Astrocyte of the cerebellum (primary cell): ENCODE data around the gene APOBEC3G.

Source experiments
- DNase-seq: peaks from one replicate; pipeline ENCODE4 v3.0.0-alpha.2; 2011; ENCODE audit warnings: low read depth
- H3K4me3 ChIP-seq: 2 replicates; pipeline ENCODE4 v1.5.1; 2011; ENCODE audit warnings: mild to moderate bottlenecking, low read depth, low read length, moderate library complexity
- in situ Hi-C: cut with HindIII; loops from 2 replicates; pipeline ENCODE4 v1.10.0; 2017; ENCODE audit warnings: low sequenced_read_pairs
- TF ChIP-seq, protein P1 (sequence below): IDR thresholded peaks from 2 replicates; pipeline ENCODE4 v1.5.1; 2012; ENCODE audit warnings: low read length, low read depth, moderate library complexity, mild to moderate bottlenecking; ENCODE audit errors: missing control alignments

The APOBEC3G gene

DNA sequence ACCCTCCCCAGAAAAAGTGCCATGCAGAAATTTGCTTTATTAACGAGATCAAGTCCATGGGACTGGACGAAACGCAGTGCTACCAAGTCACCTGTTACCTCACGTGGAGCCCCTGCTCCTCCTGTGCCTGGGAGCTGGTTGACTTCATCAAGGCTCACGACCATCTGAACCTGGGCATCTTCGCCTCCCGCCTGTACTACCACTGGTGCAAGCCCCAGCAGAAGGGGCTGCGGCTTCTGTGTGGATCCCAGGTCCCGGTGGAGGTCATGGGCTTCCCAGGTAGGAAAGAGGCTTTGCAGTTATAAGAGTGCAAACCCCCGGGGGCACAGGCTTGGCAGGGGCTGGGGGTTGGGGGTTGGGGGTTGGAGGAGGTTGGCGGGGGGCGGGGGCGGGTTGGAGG is 24.2 kb downstream of the APOBEC3G start:
- no peak overlapping the region for H3K4me3 ChIP-seq
- in situ Hi-C loops, result no loop called here
- TF ChIP-seq, protein P1, sequence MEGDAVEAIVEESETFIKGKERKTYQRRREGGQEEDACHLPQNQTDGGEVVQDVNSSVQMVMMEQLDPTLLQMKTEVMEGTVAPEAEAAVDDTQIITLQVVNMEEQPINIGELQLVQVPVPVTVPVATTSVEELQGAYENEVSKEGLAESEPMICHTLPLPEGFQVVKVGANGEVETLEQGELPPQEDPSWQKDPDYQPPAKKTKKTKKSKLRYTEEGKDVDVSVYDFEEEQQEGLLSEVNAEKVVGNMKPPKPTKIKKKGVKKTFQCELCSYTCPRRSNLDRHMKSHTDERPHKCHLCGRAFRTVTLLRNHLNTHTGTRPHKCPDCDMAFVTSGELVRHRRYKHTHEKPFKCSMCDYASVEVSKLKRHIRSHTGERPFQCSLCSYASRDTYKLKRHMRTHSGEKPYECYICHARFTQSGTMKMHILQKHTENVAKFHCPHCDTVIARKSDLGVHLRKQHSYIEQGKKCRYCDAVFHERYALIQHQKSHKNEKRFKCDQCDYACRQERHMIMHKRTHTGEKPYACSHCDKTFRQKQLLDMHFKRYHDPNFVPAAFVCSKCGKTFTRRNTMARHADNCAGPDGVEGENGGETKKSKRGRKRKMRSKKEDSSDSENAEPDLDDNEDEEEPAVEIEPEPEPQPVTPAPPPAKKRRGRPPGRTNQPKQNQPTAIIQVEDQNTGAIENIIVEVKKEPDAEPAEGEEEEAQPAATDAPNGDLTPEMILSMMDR, result no peak
- no peak for DNase-seq

DNA sequence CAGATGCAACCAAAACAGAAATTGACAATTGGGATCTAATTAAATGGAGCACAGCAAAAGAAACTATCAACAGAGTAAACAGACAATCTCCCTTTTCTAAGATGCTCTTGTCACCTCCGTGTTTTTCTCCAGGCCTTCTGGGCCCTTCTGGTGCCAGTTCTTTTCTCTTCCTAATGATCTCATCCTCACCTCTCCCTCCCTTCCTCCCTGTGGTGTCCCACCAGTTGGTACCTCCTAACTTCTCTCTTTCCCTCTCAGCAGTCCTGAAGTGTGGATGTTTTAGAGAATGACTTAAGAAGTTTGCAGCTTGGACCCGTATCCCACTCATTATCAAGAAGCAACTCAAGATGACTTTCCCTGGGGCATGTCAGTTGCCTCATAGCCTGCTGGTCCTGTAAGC is 26.4 kb downstream of the APOBEC3G start:
- in situ Hi-C loops, result no loop called here
- DNase-seq, result no peak
- H3K4me3 ChIP-seq, result no peak overlapping the region
- TF ChIP-seq, protein P1, result no peak

DNA sequence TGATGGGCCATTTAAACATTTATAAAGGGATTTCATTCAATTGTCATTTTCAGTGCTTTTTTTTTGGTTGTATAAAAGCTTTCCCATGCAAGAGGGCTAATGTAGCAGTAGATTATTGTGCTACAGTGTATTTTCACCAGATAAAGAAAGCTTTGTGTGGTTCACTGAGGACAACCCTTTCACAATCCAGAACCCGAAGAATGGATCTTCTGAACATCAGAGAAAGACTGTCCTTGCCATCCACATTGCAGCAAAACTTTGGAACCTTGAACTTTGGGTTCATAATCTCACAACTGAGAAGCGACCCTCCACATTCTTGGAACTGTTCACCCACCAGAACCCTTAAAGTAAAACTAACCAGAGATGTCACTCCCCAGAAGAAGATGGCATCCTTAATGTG is 29.3 kb downstream of the APOBEC3G start:
- TF ChIP-seq, protein P1, result no peak

DNA sequence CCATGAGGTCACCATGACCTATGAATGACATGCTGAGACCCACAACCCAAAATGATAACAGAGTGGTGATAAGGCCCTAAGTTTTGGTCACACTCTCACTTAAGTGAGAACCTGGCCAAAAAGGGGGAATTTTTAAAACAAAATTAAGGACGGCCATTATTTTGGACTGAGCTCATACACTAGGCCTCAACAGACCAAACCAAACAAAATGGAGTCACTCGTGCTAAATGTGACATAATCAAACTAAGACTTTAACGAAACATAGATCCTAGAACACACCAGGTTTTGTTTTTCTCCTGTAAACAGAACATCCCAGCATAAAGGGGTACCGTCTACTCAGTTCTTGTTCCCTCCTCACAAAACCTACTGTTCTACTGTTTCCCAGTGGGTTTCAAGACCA is 31.4 kb downstream of the APOBEC3G start:
- H3K4me3 ChIP-seq, result no peak overlapping the region
- in situ Hi-C loops, result no loop called here
- DNase-seq, result no peak
- TF ChIP-seq, protein P1, result no peak

More for the DNA sequence above, 29.3 kb downstream of the APOBEC3G start:
- no peak overlapping the region for H3K4me3 ChIP-seq
- in situ Hi-C loops, result no loop called here
- DNase-seq, result no peak

DNA sequence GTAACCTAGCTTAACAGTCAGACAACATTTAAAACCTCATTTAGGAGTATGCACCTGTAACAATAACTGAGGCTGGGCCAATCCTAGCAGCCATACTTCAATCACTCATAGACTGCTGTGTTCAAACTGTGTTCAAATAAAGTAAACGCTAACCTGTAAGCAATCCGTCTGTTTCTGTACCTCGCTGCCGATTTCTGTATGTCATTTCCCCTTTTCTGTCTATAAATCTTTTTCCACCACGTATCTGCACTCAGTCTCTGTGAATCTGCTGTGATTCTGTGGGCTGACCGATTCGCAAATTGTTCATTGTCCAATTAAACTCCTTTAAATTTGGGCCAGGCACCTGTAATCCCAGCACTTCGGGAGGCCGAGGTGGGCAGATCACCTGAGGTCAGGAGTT is 32.3 kb downstream of the APOBEC3G start:
- in situ Hi-C loops, result no loop called here
- H3K4me3 ChIP-seq, result no peak overlapping the region
- no peak for DNase-seq
- TF ChIP-seq, protein P1, result no peak

DNA sequence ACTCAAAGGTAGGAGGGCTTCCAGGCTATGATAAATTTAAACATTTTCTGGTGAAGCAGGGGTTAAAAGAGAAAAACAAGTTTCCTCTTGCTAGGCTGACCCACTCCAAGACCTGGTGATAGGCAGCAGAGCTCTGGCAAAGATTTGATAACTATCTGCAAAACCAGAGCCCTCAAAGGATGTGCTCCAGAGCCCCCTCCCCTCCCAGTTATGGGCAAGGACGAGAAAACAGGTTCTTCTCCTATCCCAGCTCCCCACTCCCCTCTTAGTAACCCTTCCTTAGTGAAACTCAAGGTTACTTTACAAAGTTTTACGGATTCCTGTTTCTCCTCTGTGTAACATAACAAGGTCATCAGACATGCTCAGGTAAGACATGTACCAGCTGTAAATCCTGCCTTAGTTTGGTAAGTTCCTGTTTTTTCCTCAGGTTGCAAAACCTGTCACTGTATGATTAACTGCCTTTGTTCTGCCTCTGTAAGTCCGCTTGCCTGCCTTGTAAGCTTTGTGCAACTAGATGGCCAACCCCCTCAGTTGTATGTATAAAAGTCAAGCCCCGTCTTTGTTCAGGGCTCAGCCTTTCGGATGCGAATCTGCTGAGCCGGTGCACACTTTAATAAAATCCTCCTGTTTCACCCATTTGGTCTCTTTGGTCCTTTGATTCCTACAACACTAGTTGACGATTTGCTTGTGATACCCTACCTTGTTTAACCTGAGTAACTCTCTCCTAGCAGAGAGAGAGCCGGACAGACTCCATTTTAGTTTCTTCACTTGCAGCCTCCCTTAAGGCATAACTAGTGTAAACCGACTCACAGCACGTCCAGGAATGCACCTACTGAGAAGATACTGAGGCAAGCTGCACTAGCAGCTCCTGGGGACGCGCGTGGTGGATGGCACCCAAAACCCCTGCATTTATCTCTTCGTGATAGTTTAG is 33.8 kb downstream of the APOBEC3G start:
- TF ChIP-seq, protein P1, result no peak
- DNase-seq, result no peak
- in situ Hi-C loops, result no loop called here
- H3K4me3 ChIP-seq, result no peak overlapping the region
